Endothelial cell of umbilical vein (primary cell): ENCODE results near the gene PTPN20. TPM values are rescaled to one million over a fixed set of nuclear protein-coding genes. Genes with fewer than 3 reads are reported as not detected.
"Not testable (repeated sequence)": the region's sequence is repeated elsewhere in the genome, so short reads cannot be mapped to it uniquely, and the experiment has no call there.

Experiments
- BruUV-seq: library from RNA; stranded (reverse); fragments of 400-500 nt; replicated peaks from 2 replicates; lab custom pipeline; 2021; lab: Mats Ljungman, UMichigan
- CTCF ChIA-PET: fragments of 300-600, 350-600 bp; sonication (Branson Sonifier 250); formaldehyde crosslinking; loops from one replicate; lab custom pipeline; 2021; ENCODE audit warnings: antibody characterized with exemption, inconsistent platforms; lab: Charles Lee
- POLR2A ChIA-PET: fragments of 300-600, 350-600 bp; sonication (Branson Sonifier 250); formaldehyde crosslinking; loops from one replicate; lab custom pipeline; 2021; ENCODE audit warnings: antibody characterized with exemption, inconsistent platforms; lab: Charles Lee
- DNase-seq: peaks from one replicate; pipeline ENCODE4 v3.0.0-alpha.2; 2011; ENCODE audit warnings: low read depth, low spot score
- FAIRE-seq: peaks from 2 replicates; lab custom pipeline; 2011; peaks lifted over from hg19 to GRCh38; lab: Jason Lieb, UNC
- H2AFZ ChIP-seq: 2 replicates; pipeline ENCODE4 v1.6.0; 2012; ENCODE audit warnings: low read depth, low read length, control low read depth, inconsistent platforms
- H3K27ac ChIP-seq: 2 replicates; pipeline ENCODE4 v1.5.1; 2011; ENCODE audit warnings: low read depth, mild to moderate bottlenecking, control low read depth, low read length, moderate library complexity; ENCODE audit not compliant: insufficient read depth
- H3K27me3 ChIP-seq, 2 experiments: 2 replicates each; pipeline versions ENCODE4 v1.6.0 to v1.6.1; 2011; ENCODE audit warnings: low read length in 2 of 2, mixed read lengths in 1 of 2; ENCODE audit not compliant: control insufficient read depth in 2 of 2, insufficient read depth in 2 of 2
- H3K36me3 ChIP-seq, 2 experiments: 2 replicates in 1 of 2; 3 replicates in 1 of 2; pipeline ENCODE4 v1.5.1; 2011; ENCODE audit warnings: low read length in 2 of 2, mild to moderate bottlenecking in 1 of 2, moderate library complexity in 1 of 2; ENCODE audit not compliant: control insufficient read depth in 2 of 2, insufficient read depth in 2 of 2; ENCODE audit errors: extremely low read depth in 1 of 2
- H3K4me1 ChIP-seq: 3 replicates; pipeline ENCODE4 v1.5.1; 2011; ENCODE audit warnings: mild to moderate bottlenecking, low read length; ENCODE audit not compliant: control insufficient read depth, insufficient read depth; ENCODE audit errors: extremely low read depth
- H3K4me2 ChIP-seq: 2 replicates; pipeline ENCODE4 v1.6.1; 2011; ENCODE audit warnings: low read length, control low read depth, mixed read lengths; ENCODE audit not compliant: insufficient read depth
- H3K4me3 ChIP-seq, 3 experiments: fragments of 200-600 bp in 1 of 3; sonication (generic), shearing (Covaris generic) in 1 of 3; replicated peaks in 1 of 3; 2 replicates each; pipeline ENCODE4 v1.5.1; 2011 to 2016; ENCODE audit warnings: control low read depth in 3 of 3, low read length in 3 of 3, mild to moderate bottlenecking in 2 of 3, inconsistent platforms in 1 of 3, low read depth in 1 of 3, moderate library complexity in 1 of 3; ENCODE audit not compliant: insufficient read depth in 1 of 3
- H3K79me2 ChIP-seq: 2 replicates; pipeline ENCODE4 v1.6.0; 2012; ENCODE audit warnings: low read length, inconsistent platforms; ENCODE audit not compliant: control insufficient read depth, insufficient read depth
- H3K9ac ChIP-seq: replicated peaks from 2 replicates; pipeline ENCODE3; 2011; ENCODE audit warnings: low read length, control low read depth; ENCODE audit not compliant: insufficient read depth; ENCODE audit errors: extremely low read depth
- H3K9me1 ChIP-seq: replicated peaks from 3 replicates; pipeline ENCODE4 v1.6.0; 2011; ENCODE audit warnings: mild to moderate bottlenecking, low read length; ENCODE audit not compliant: control insufficient read depth, insufficient read depth; ENCODE audit errors: extremely low read depth
- H3K9me3 ChIP-seq: replicated peaks from 2 replicates; pipeline ENCODE4 v1.5.1; 2012; ENCODE audit warnings: low read length, inconsistent platforms; ENCODE audit not compliant: control insufficient read depth, insufficient read depth
- H4K20me1 ChIP-seq: replicated peaks from 2 replicates; pipeline ENCODE3; 2011; ENCODE audit warnings: mild to moderate bottlenecking, low read length; ENCODE audit not compliant: control insufficient read depth, insufficient read depth; ENCODE audit errors: extremely low read depth
- dilution Hi-C: fragments of 300-500 bp; cut with MboI; formaldehyde crosslinking; loops from one replicate; pipeline ENCODE4 v1.15.0; 2019; ENCODE audit warnings: low sequenced_read_pairs; ENCODE audit not compliant: extremely low pct_ligation_motif_present
- intact Hi-C: fragments of 100-400 bp; cut with micrococcal nuclease; formaldehyde crosslinking; loops from one replicate; pipeline ENCODE4 v1.10.0; 2022
- polyA plus RNA-seq, 4 experiments: library from polyadenylated mRNA; depleted of rRNA in 3 of 4; stranded (reverse) in 3 of 4; unstranded in 1 of 4; fragments of >200 nt; gene quantifications; 2 replicates each; pipeline versions ENCODE4 v1.2.1 to v1.2.3, GENCODE V29; 2011 to 2012; ENCODE audit warnings: missing spikeins in 1 of 4
- total RNA-seq: library from RNA; stranded (reverse); gene quantifications from 2 replicates; pipeline ENCODE4 v1.2.3, GENCODE V29; 2021

Gene PTPN20
- total and polyA plus RNA-seq, 2 donors (not counting 3 experiments of a cell fraction or from before 2014, with no cell fraction given), result 0.27 TPM; not detected in 1

GRCh38 chr10:46903874-46904273 lies 7.4 kb upstream of the PTPN20 start:
- not testable (repeated sequence) for H4K20me1 ChIP-seq, BruUV-seq

GRCh38 chr10:46906359-46906758 lies 4.9 kb upstream of the PTPN20 start:
- intact Hi-C loops, H3K9me1 ChIP-seq, dilution Hi-C loops, H3K9ac ChIP-seq, BruUV-seq, H3K4me3 ChIP-seq, H3K36me3 ChIP-seq, H3K4me1 ChIP-seq, H2AFZ ChIP-seq, DNase-seq, H3K79me2 ChIP-seq, FAIRE-seq, CTCF ChIA-PET, H3K9me3 ChIP-seq, H3K27me3 ChIP-seq, H4K20me1 ChIP-seq, H3K4me2 ChIP-seq, POLR2A ChIA-PET, H3K27ac ChIP-seq: not testable (repeated sequence)

More at GRCh38 chr10:46903874-46904273, 7.4 kb upstream of the PTPN20 start:
- H3K36me3 ChIP-seq, H3K27me3 ChIP-seq, H3K9ac ChIP-seq, H3K4me2 ChIP-seq, H3K9me3 ChIP-seq, dilution Hi-C loops, H3K27ac ChIP-seq, DNase-seq, H2AFZ ChIP-seq, CTCF ChIA-PET, H3K9me1 ChIP-seq, POLR2A ChIA-PET, H3K4me1 ChIP-seq, H3K79me2 ChIP-seq, H3K4me3 ChIP-seq, FAIRE-seq, intact Hi-C loops: not testable (repeated sequence)

- DNase-seq, H3K4me2 ChIP-seq, BruUV-seq, H3K27me3 ChIP-seq, H3K79me2 ChIP-seq, H4K20me1 ChIP-seq, H3K36me3 ChIP-seq, H3K9me3 ChIP-seq, FAIRE-seq, H3K4me3 ChIP-seq, POLR2A ChIA-PET, H2AFZ ChIP-seq, H3K9me1 ChIP-seq, H3K27ac ChIP-seq, H3K4me1 ChIP-seq, intact Hi-C loops, dilution Hi-C loops, H3K9ac ChIP-seq, CTCF ChIA-PET: not testable (repeated sequence)
These were observed 3.8 kb upstream of the PTPN20 start for GRCh38 chr10:46907185-46908117.

- dilution Hi-C loops, H3K9ac ChIP-seq, H3K4me3 ChIP-seq, H4K20me1 ChIP-seq, CTCF ChIA-PET, H3K79me2 ChIP-seq, H3K36me3 ChIP-seq, BruUV-seq, H3K4me1 ChIP-seq, POLR2A ChIA-PET, FAIRE-seq, intact Hi-C loops, DNase-seq, H3K4me2 ChIP-seq, H2AFZ ChIP-seq, H3K9me3 ChIP-seq, H3K27me3 ChIP-seq, H3K9me1 ChIP-seq, H3K27ac ChIP-seq: not testable (repeated sequence)
These were observed 11.3 kb downstream of the PTPN20 start for GRCh38 chr10:46922498-46922897.
